T-cell (primary cell): ENCODE data around the gene SLC28A1. TPM values are rescaled to one million over a fixed set of nuclear protein-coding genes. Genes with fewer than 3 reads are reported as not detected.

ENCODE experiments used
- ATAC-seq, 4 experiments: fragments of 200-7000 bp in 3 of 4; fragments of 150-1000 bp in 1 of 4; cut with Tn5 transposase; replicated peaks in 1 of 4; 1 replicate in 3 of 4; 2 replicates in 1 of 4; pipeline ENCODE4 v1.10.0; 2021; ENCODE audit warnings: moderate library complexity in 3 of 4, mild to moderate bottlenecking in 2 of 4, moderate number of reproducible peaks in 1 of 4
- CTCF ChIA-PET, 2 donors: fragments of 300-600 bp; sonication (Branson Sonifier 250); formaldehyde crosslinking; loops; one replicate each; lab custom pipeline; 2022; ENCODE audit warnings: antibody characterized with exemption in 2 of 2; lab: Charles Lee
- POLR2A ChIA-PET, 2 donors: fragments of 300-600 bp; sonication (Branson Sonifier 250); formaldehyde crosslinking; loops; one replicate each; lab custom pipeline; 2022; ENCODE audit warnings: antibody characterized with exemption in 2 of 2; lab: Charles Lee
- DNase-seq, 35 experiments: peaks; one replicate each; pipeline versions ENCODE4 v3.0.0 to v3.0.0-alpha.2; 2013 to 2023
- H3K27ac ChIP-seq: one replicate; pipeline ENCODE4 v1.5.1; 2013; ENCODE audit warnings: low read length
- H3K27me3 ChIP-seq, 2 experiments: replicated peaks in 1 of 2; 1 replicate in 1 of 2; 2 replicates in 1 of 2; pipeline versions ENCODE4 v1.6.1 to v1.7.0; 2013; ENCODE audit warnings: low read length in 1 of 2, mixed read lengths in 1 of 2; ENCODE audit not compliant: control insufficient read depth in 2 of 2, insufficient read depth in 2 of 2; ENCODE audit errors: extremely low read depth in 1 of 2
- H3K36me3 ChIP-seq, 2 donors: 1 replicate in 1 of 2; 2 replicates in 1 of 2; pipeline versions ENCODE4 v1.6.1 to v1.7.0; 2013; ENCODE audit warnings: low read length in 1 of 2; ENCODE audit not compliant: control insufficient read depth in 2 of 2, insufficient read depth in 1 of 2; ENCODE audit errors: extremely low read depth in 1 of 2
- H3K4me1 ChIP-seq, 2 experiments: 1 replicate in 1 of 2; 2 replicates in 1 of 2; pipeline versions ENCODE4 v1.6.1 to v1.7.0; 2013; ENCODE audit warnings: low read length in 2 of 2, mixed read lengths in 1 of 2; ENCODE audit not compliant: insufficient read depth in 2 of 2, control insufficient read depth in 1 of 2; ENCODE audit errors: extremely low read depth in 1 of 2
- H3K4me3 ChIP-seq, 2 donors: 1 replicate in 1 of 2; 2 replicates in 1 of 2; pipeline versions ENCODE4 v1.5.1 to v1.7.0; 2013; ENCODE audit warnings: mild to moderate bottlenecking in 2 of 2, low read length in 1 of 2, moderate library complexity in 1 of 2; ENCODE audit not compliant: control insufficient read depth in 1 of 2; ENCODE audit errors: extremely low read depth in 1 of 2
- H3K9me3 ChIP-seq: 2 replicates; pipeline ENCODE4 v1.7.0; 2013
- H3K27ac Mint-ChIP-seq, 2 donors: one replicate each; pipeline ENCODE4 v1.8.0; 2020 to 2021; ENCODE audit warnings: mild to moderate bottlenecking in 2 of 2, mixed read lengths in 2 of 2
- H3K27me3 Mint-ChIP-seq, 2 donors: one replicate each; pipeline ENCODE4 v1.8.0; 2021 to 2022; ENCODE audit warnings: mixed read lengths in 2 of 2
- H3K36me3 Mint-ChIP-seq: one replicate; pipeline ENCODE4 v1.8.0; 2021; ENCODE audit warnings: mixed read lengths
- H3K4me1 Mint-ChIP-seq, 3 donors: one replicate each; pipeline ENCODE4 v1.8.0; 2020 to 2022; ENCODE audit warnings: mixed read lengths in 3 of 3, mild to moderate bottlenecking in 1 of 3
- H3K4me3 Mint-ChIP-seq, 3 donors: one replicate each; pipeline ENCODE4 v1.8.0; 2020 to 2022; ENCODE audit warnings: mild to moderate bottlenecking in 3 of 3, mixed read lengths in 3 of 3, moderate library complexity in 3 of 3
- H3K9me3 Mint-ChIP-seq, 3 donors: one replicate each; pipeline ENCODE4 v1.8.0; 2020 to 2022; ENCODE audit warnings: mixed read lengths in 3 of 3
- WGBS: methylation state at CpG from one replicate; pipeline ENCODE4 v1.1.5; 2013; ENCODE audit warnings: missing lambda C conversion rate; ENCODE audit not compliant: insufficient coverage; 5-methylcytosine and 5-hydroxymethylcytosine counted together
- total RNA-seq, 35 experiments: library from RNA in 6 of 35; stranded (reverse) in 6 of 35; fragments of 120-200 nt in 1 of 35; gene quantifications; one replicate each; pipeline versions ENCODE4 v1.2.1 to v1.2.4 and lab custom pipeline; 2013 to 2026

SLC28A1 gene
- total RNA-seq, 5 donors from 2014 or later (not counting 1 experiment from before 2014, with no cell fraction given) = not detected

DNA sequence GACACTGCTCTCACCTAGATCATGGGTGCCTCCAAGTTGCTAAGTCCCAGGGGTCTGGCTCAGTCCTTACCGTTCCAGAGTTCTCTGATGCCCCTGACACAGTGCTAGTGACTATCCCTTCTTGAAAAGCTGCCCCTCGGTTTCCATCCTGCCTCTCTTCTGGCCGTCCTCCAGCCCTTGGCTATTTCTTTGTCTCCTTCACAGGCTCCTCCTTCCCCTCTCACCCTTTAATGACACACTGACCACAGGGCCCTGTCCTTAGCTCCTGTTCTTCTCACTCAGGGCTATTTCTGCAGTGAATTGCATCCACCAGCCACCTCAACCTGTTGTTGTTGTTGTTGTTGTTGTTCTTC, 31.1 kb downstream of the SLC28A1 start:
- H3K4me1 ChIP-seq = no peaks in the 10 kb centered on the region
- no peak overlapping the region for H3K4me3 ChIP-seq
- peaks cover 4 to 5% (median 5%) of the 10 kb centered on the region in 3 donors for H3K4me1 Mint-ChIP-seq
- H3K9me3 Mint-ChIP-seq = no peaks in the 10 kb centered on the region
- no peak overlapping the region for H3K4me3 Mint-ChIP-seq
- ATAC-seq = no peak
- H3K36me3 Mint-ChIP-seq = no peaks in the 10 kb centered on the region
- H3K36me3 ChIP-seq = no peaks in the 10 kb centered on the region
- ChIA-PET POLR2A (interaction anchor here in 1 of 2 donors (0.5 kb wide), 1 partner anchor 50 kb away, joined by 3 read pairs; no protein-coding TSS in a partner anchor), CTCF (no interaction called here)
- no peaks in the 10 kb centered on the region for H3K9me3 ChIP-seq
- WGBS = 90% methylated on average over 3 of the region's 3 CpGs
- DNase-seq = no peak
- peak overlapping the region in 1 of 2 donors; percentile 31 for H3K27ac Mint-ChIP-seq
- H3K27ac ChIP-seq = no peak overlapping the region
- peaks cover 3 to 5% of the 10 kb centered on the region in 2 donors for H3K27me3 Mint-ChIP-seq
- peaks cover 0 to 21% of the 10 kb centered on the region in 2 experiments for H3K27me3 ChIP-seq

- DNase-seq (no peak), ATAC-seq (no peak)
- Mint-ChIP-seq H3K27ac (no peak overlapping the region), H3K27me3 (peaks cover 2 to 5% of the 10 kb centered on the region in 2 donors), H3K4me3 (no peak overlapping the region), H3K4me1 (peaks cover 4 to 5% (median 5%) of the 10 kb centered on the region in 3 donors), H3K9me3 (no peaks in the 10 kb centered on the region), H3K36me3 (no peaks in the 10 kb centered on the region)
- no peaks in the 10 kb centered on the region for H3K9me3 ChIP-seq
- H3K27ac ChIP-seq = no peak overlapping the region
- no peaks in the 10 kb centered on the region for H3K4me1 ChIP-seq
- H3K4me3 ChIP-seq = no peak overlapping the region
- POLR2A ChIA-PET = no interaction called here
- no peaks in the 10 kb centered on the region for H3K36me3 ChIP-seq
- peaks cover 0 to 20% of the 10 kb centered on the region in 2 experiments for H3K27me3 ChIP-seq
- CTCF ChIA-PET = interaction anchor here in 1 of 2 donors (0.6 kb wide), 1 partner anchor 342 kb away, joined by 5 read pairs; no protein-coding TSS in a partner anchor
- 100% methylated on average over 1 of the region's 1 CpG for WGBS
Observed at GRCh38 chr15:84917452-84917851, 33.0 kb downstream of the SLC28A1 start.

DNA sequence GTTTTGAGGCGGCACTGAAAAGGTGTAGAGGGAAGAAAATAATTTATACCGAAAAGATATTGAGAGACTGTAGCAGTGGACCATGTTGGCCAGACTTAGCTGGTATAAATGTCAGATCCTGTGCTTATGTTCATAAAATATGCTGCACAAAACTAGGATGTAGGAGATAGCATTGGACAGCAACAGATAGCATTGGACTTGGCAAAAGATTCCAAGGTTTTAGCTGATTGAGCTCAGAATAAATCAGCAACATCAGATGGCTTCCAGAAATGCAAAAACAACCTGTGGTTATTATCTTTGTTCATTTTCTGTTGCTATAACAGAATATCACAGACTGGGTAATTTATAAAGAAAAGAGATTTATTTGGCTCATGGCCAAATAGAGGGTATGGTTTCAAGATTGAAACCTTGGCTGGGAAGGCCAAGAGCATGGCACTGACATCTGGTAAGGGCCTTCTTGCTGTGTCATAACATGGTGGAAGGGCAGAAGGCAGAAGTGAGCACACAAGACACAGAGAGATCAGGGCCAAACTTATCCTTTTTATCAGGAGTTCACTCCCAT, 34.7 kb downstream of the SLC28A1 start:
- Mint-ChIP-seq H3K9me3 (no peaks in the 10 kb centered on the region), H3K27me3 (peaks cover 2 to 5% of the 10 kb centered on the region in 2 donors), H3K4me1 (peaks cover 4 to 5% (median 5%) of the 10 kb centered on the region in 3 donors), H3K36me3 (no peaks in the 10 kb centered on the region), H3K4me3 (no peak overlapping the region), H3K27ac (no peak overlapping the region)
- H3K36me3 ChIP-seq = no peaks in the 10 kb centered on the region
- no peak overlapping the region for H3K27ac ChIP-seq
- ChIA-PET CTCF (no interaction called here), POLR2A (no interaction called here)
- DNase-seq (no peak), ATAC-seq (no peak)
- H3K4me3 ChIP-seq = no peak overlapping the region
- 96% methylated on average over 2 of the region's 2 CpGs for WGBS
- no peaks in the 10 kb centered on the region for H3K4me1 ChIP-seq
- peaks cover 0 to 27% of the 10 kb centered on the region in 2 experiments for H3K27me3 ChIP-seq
- no peaks in the 10 kb centered on the region for H3K9me3 ChIP-seq

GRCh38 chr15:84921121-84921520, 36.7 kb downstream of the SLC28A1 start:
- DNase-seq (no peak), ATAC-seq (no peak)
- Mint-ChIP-seq H3K4me1 (no peaks in the 10 kb centered on the region), H3K4me3 (no peak overlapping the region), H3K27me3 (no peaks in the 10 kb centered on the region), H3K9me3 (no peaks in the 10 kb centered on the region), H3K36me3 (no peaks in the 10 kb centered on the region), H3K27ac (no peak overlapping the region)
- no peak overlapping the region for H3K4me3 ChIP-seq
- peaks cover 0 to 14% of the 10 kb centered on the region in 2 experiments for H3K27me3 ChIP-seq
- no peaks in the 10 kb centered on the region for H3K36me3 ChIP-seq
- WGBS = 61% methylated on average over 2 of the region's 2 CpGs
- no peaks in the 10 kb centered on the region for H3K4me1 ChIP-seq
- ChIA-PET POLR2A (no interaction called here), CTCF (no interaction called here)
- H3K9me3 ChIP-seq = no peaks in the 10 kb centered on the region
- H3K27ac ChIP-seq = no peak overlapping the region

- 96% methylated on average over 12 of the region's 13 CpGs for WGBS
- H3K36me3 ChIP-seq = no peaks in the 10 kb centered on the region
- no peak overlapping the region for H3K27ac ChIP-seq
- H3K4me3 Mint-ChIP-seq = no peak overlapping the region
- no peaks in the 10 kb centered on the region for H3K27me3 Mint-ChIP-seq
- no peaks in the 10 kb centered on the region for H3K9me3 ChIP-seq
- no peaks in the 10 kb centered on the region for H3K9me3 Mint-ChIP-seq
- H3K36me3 Mint-ChIP-seq = no peaks in the 10 kb centered on the region
- H3K4me1 Mint-ChIP-seq = no peaks in the 10 kb centered on the region
- POLR2A ChIA-PET = no interaction called here
- no peak overlapping the region for H3K4me3 ChIP-seq
- DNase-seq = no peak
- H3K4me1 ChIP-seq = no peaks in the 10 kb centered on the region
- peaks cover 0 to 11% of the 10 kb centered on the region in 2 experiments for H3K27me3 ChIP-seq
- H3K27ac Mint-ChIP-seq = no peak overlapping the region
- ATAC-seq = no peak
- CTCF ChIA-PET = no interaction called here
Observed at GRCh38 chr15:84922530-84922929, 38.1 kb downstream of the SLC28A1 start.

GRCh38 chr15:84924077-84924731, 39.7 kb downstream of the SLC28A1 start:
- H3K36me3 Mint-ChIP-seq = no peaks in the 10 kb centered on the region
- POLR2A ChIA-PET = no interaction called here
- no peaks in the 10 kb centered on the region for H3K27me3 Mint-ChIP-seq
- H3K4me3 ChIP-seq = no peak overlapping the region
- H3K27me3 ChIP-seq = peaks cover 0 to 11% of the 10 kb centered on the region in 2 experiments
- DNase-seq (no peak), ATAC-seq (no peak)
- H3K9me3 ChIP-seq = no peaks in the 10 kb centered on the region
- H3K27ac Mint-ChIP-seq = no peak overlapping the region
- H3K27ac ChIP-seq = no peak overlapping the region
- H3K4me1 ChIP-seq = peaks cover 0 to 5% of the 10 kb centered on the region in 2 experiments
- no peak overlapping the region for H3K4me3 Mint-ChIP-seq
- peaks cover 5 to 8% (median 6%) of the 10 kb centered on the region in 3 donors for H3K4me1 Mint-ChIP-seq
- 84% methylated on average over 4 of the region's 4 CpGs for WGBS
- no peaks in the 10 kb centered on the region for H3K9me3 Mint-ChIP-seq
- CTCF ChIA-PET = interaction anchor here in 1 of 2 donors (0.7 kb wide), 1 partner anchor 268 kb away, joined by 4 read pairs; no protein-coding TSS in a partner anchor
- H3K36me3 ChIP-seq = no peaks in the 10 kb centered on the region
